GM23338 (cell line): ENCODE measurements around the gene AQP6. TPM values are rescaled to one million over a fixed set of nuclear protein-coding genes. Genes with fewer than 3 reads are reported as not detected.

Experiments used
- ATAC-seq: fragments of 200-7000 bp; cut with Tn5 transposase; 3 replicates; pipeline ENCODE4 v1.9.1; 2020
- DNase-seq: peaks from one replicate; pipeline ENCODE4 v3.0.0-alpha.2; 2015; ENCODE audit warnings: low spot score
- H2AFZ ChIP-seq: fragments of 200-600 bp; sonication (generic); 2 replicates; pipeline ENCODE4 v1.8.0; 2016; ENCODE audit warnings: antibody characterized with exemption, mild to moderate bottlenecking, moderate library complexity
- H3F3A ChIP-seq: fragments of 200-600 bp; sonication (generic); replicated peaks from 2 replicates; pipeline ENCODE4 v1.8.0; 2017; ENCODE audit warnings: antibody characterized with exemption, mixed run types, low read depth
- H3K27ac ChIP-seq: fragments of 200-600 bp; sonication (generic); 2 replicates; pipeline ENCODE4 v1.6.1; 2016; ENCODE audit warnings: low read depth
- H3K27me3 ChIP-seq: fragments of 200-600 bp; sonication (generic); 2 replicates; pipeline ENCODE4 v1.8.0; 2016; ENCODE audit warnings: mild to moderate bottlenecking, mixed run types, moderate library complexity; ENCODE audit not compliant: insufficient read depth
- H3K36me3 ChIP-seq: fragments of 200-600 bp; sonication (generic); 2 replicates; pipeline ENCODE4 v1.8.0; 2016; ENCODE audit warnings: mild to moderate bottlenecking; ENCODE audit not compliant: insufficient read depth
- H3K4me1 ChIP-seq: fragments of 200-600 bp; sonication (generic); 2 replicates; pipeline ENCODE4 v1.8.0; 2016; ENCODE audit warnings: mild to moderate bottlenecking, moderate library complexity; ENCODE audit not compliant: insufficient read depth
- H3K4me2 ChIP-seq: fragments of 200-600 bp; sonication (generic); 2 replicates; pipeline ENCODE4 v1.7.1; 2017; ENCODE audit warnings: mixed run types
- H3K4me3 ChIP-seq: fragments of 200-600 bp; sonication (generic); 2 replicates; pipeline ENCODE4 v1.6.1; 2016; ENCODE audit warnings: mixed run types
- H3K79me2 ChIP-seq: fragments of 200-600 bp; sonication (generic); replicated peaks from 2 replicates; pipeline ENCODE4 v1.8.0; 2017; ENCODE audit warnings: mild to moderate bottlenecking; ENCODE audit not compliant: insufficient read depth
- H3K9me2 ChIP-seq: fragments of 200-600 bp; sonication (generic); 2 replicates; pipeline ENCODE4 v1.8.0; 2017; ENCODE audit not compliant: insufficient read depth
- H4K20me1 ChIP-seq: fragments of 200-600 bp; sonication (generic); replicated peaks from 2 replicates; pipeline ENCODE4 v1.8.0; 2017; ENCODE audit warnings: mild to moderate bottlenecking; ENCODE audit not compliant: insufficient read depth
- H3K27ac Mint-ChIP-seq: 2 replicates; pipeline ENCODE4 v1.8.0; 2020; ENCODE audit warnings: inconsistent platforms, mild to moderate bottlenecking, moderate library complexity, mixed read lengths
- H3K27me3 Mint-ChIP-seq: 3 replicates; pipeline ENCODE4 v1.8.0; 2022; ENCODE audit warnings: low read depth, mild to moderate bottlenecking, moderate library complexity, mixed read lengths, inconsistent platforms; ENCODE audit not compliant: insufficient read depth, poor library complexity
- H3K36me3 Mint-ChIP-seq: 3 replicates; pipeline ENCODE4 v1.8.0; 2021; ENCODE audit warnings: low read depth, mild to moderate bottlenecking, inconsistent platforms, moderate library complexity, mixed read lengths
- H3K4me1 Mint-ChIP-seq: 3 replicates; pipeline ENCODE4 v1.8.0; 2020; ENCODE audit warnings: mild to moderate bottlenecking, inconsistent platforms, mixed read lengths
- H3K4me3 Mint-ChIP-seq: 3 replicates; pipeline ENCODE4 v1.8.0; 2021; ENCODE audit warnings: moderate library complexity, mild to moderate bottlenecking, inconsistent platforms, mixed read lengths
- H3K9me3 Mint-ChIP-seq: 3 replicates; pipeline ENCODE4 v1.8.0; 2020; ENCODE audit warnings: moderate library complexity, mild to moderate bottlenecking, inconsistent platforms, mixed read lengths
- CREB1 ChIP-seq: fragments of 250-450 bp; sonication (Bioruptor Pico); IDR thresholded peaks from 2 replicates; pipeline ENCODE4 v1.5.0; 2020; ENCODE audit warnings: low read depth, mild to moderate bottlenecking, moderate library complexity
- EZH2 ChIP-seq: fragments of 200-600 bp; sonication (generic); IDR thresholded peaks from one replicate; pipeline ENCODE4 v1.8.0; 2017; ENCODE audit warnings: antibody characterized with exemption, mild to moderate bottlenecking, low read depth; ENCODE audit not compliant: unreplicated experiment
- EZH2phosphoT487 ChIP-seq: fragments of 200-600 bp; sonication (generic); IDR thresholded peaks from one replicate; pipeline ENCODE4 v1.8.1; 2018; ENCODE audit warnings: antibody characterized with exemption; ENCODE audit not compliant: unreplicated experiment
- JUNB ChIP-seq: IDR thresholded peaks from one replicate; pipeline ENCODE4 v1.6.1; 2016; ENCODE audit warnings: antibody characterized with exemption; ENCODE audit not compliant: unreplicated experiment
- NANOG ChIP-seq: IDR thresholded peaks from 2 replicates; pipeline ENCODE4 v1.6.1; 2016; ENCODE audit warnings: antibody characterized with exemption, borderline replicate concordance
- POLR2AphosphoS5 ChIP-seq: IDR thresholded peaks from 2 replicates; pipeline ENCODE4 v1.6.1; 2016; ENCODE audit warnings: antibody characterized with exemption, low read depth
- STAT1 ChIP-seq: IDR thresholded peaks from one replicate; pipeline ENCODE4 v1.6.1; 2016; ENCODE audit warnings: antibody characterized with exemption; ENCODE audit not compliant: unreplicated experiment
- ZNF114 ChIP-seq: fragments of 250-450 bp; sonication (Bioruptor Pico); IDR thresholded peaks from 2 replicates; pipeline ENCODE4 v1.5.0; 2020; ENCODE audit warnings: mild to moderate bottlenecking, moderate library complexity
- ZNF331 ChIP-seq: fragments of 250-450 bp; sonication (Bioruptor Pico); IDR thresholded peaks from 2 replicates; pipeline ENCODE4 v1.5.0; 2020; ENCODE audit warnings: low read depth, mild to moderate bottlenecking, moderate library complexity
- polyA plus RNA-seq: library from polyadenylated mRNA; unstranded; fragments of >200 nt; fragmentation: Nextera tagmentation; extraction: Ambion mirVana; gene quantifications from 2 replicates; pipeline ENCODE4 v1.2.1, GENCODE V29; 2016
- total RNA-seq: library from RNA; depleted of rRNA; stranded (reverse); fragments of >200 nt; shearing (Covaris generic); gene quantifications from 2 replicates; pipeline ENCODE4 v1.2.3, GENCODE V29; 2014
- TF ChIP-seq, protein P1 (sequence below): IDR thresholded peaks from one replicate; pipeline ENCODE4 v1.6.1; 2018; ENCODE audit warnings: antibody characterized with exemption; ENCODE audit not compliant: unreplicated experiment
- TF ChIP-seq, protein P2 (sequence below), 2 experiments: fragments of 200-600 bp in 1 of 2; sonication (generic) in 1 of 2; conservative IDR thresholded peaks; 2 replicates each; pipeline versions ENCODE4 v1.5.1 to v1.6.1; 2016 to 2017; ENCODE audit warnings: antibody characterized with exemption in 2 of 2, low read depth in 2 of 2, mild to moderate bottlenecking in 2 of 2, moderate library complexity in 1 of 2
- TF ChIP-seq, protein P3 (sequence below): IDR thresholded peaks from 2 replicates; pipeline ENCODE4 v1.6.1; 2016; ENCODE audit warnings: antibody characterized with exemption
- TF ChIP-seq, protein P4 (sequence below): fragments of 250-450 bp; sonication (Bioruptor Pico); IDR thresholded peaks from 2 replicates; pipeline ENCODE4 v1.5.0; 2020; ENCODE audit warnings: mild to moderate bottlenecking, moderate library complexity

AQP6 gene
- total and polyA plus RNA-seq, 2 experiments from 2014 or later = 0.08 TPM; not detected in 1

DNA sequence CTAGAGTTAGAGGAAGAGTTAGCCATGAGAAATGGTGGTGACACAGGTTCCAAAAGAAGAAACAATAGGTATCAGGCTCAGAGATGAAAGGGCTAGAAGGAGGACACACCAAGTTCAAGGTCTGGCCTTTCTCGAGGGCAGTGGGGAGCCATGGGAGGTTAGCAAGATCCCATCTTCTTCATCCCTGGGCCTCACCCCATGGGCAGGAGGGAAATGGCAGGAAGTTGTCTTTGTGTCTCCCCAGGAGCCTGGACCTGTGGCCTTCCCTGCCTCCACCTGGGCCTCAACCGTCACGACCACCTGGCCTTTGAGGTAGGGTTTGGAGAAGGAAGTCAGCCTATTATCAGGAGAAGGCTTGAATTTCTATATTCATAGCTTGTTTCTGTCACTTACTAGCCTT is 28.0 kb upstream of the AQP6 start:
- Mint-ChIP-seq H3K27me3 (peaks cover 14% of the 10 kb centered on the region), H3K4me3 (no peak overlapping the region), H3K9me3 (no peaks in the 10 kb centered on the region), H3K36me3 (no peaks in the 10 kb centered on the region), H3K4me1 (peaks cover 41% of the 10 kb centered on the region), H3K27ac (no peak overlapping the region)
- no peaks in the 10 kb centered on the region for H3K9me2 ChIP-seq
- H3K4me3 ChIP-seq = no peak overlapping the region
- ATAC-seq (no peak), DNase-seq (no peak)
- no peaks in the 10 kb centered on the region for H3K79me2 ChIP-seq
- H3K4me1 ChIP-seq = peaks cover 26% of the 10 kb centered on the region
- no peak overlapping the region for H3K27ac ChIP-seq
- H3K4me2 ChIP-seq = no peak overlapping the region
- H4K20me1 ChIP-seq = no peaks in the 10 kb centered on the region
- no peaks in the 10 kb centered on the region for H3K36me3 ChIP-seq
- H3K27me3 ChIP-seq = no peaks in the 10 kb centered on the region
- no peaks in the 10 kb centered on the region for H3F3A ChIP-seq
- no peak overlapping the region for H2AFZ ChIP-seq
- no peak for TF ChIP-seq JUNB
- no peak for TF ChIP-seq CREB1 (CRISPR knock-in tag)
- no peak for TF ChIP-seq ZNF331 (CRISPR knock-in tag)
- TF ChIP-seq, protein P1, sequence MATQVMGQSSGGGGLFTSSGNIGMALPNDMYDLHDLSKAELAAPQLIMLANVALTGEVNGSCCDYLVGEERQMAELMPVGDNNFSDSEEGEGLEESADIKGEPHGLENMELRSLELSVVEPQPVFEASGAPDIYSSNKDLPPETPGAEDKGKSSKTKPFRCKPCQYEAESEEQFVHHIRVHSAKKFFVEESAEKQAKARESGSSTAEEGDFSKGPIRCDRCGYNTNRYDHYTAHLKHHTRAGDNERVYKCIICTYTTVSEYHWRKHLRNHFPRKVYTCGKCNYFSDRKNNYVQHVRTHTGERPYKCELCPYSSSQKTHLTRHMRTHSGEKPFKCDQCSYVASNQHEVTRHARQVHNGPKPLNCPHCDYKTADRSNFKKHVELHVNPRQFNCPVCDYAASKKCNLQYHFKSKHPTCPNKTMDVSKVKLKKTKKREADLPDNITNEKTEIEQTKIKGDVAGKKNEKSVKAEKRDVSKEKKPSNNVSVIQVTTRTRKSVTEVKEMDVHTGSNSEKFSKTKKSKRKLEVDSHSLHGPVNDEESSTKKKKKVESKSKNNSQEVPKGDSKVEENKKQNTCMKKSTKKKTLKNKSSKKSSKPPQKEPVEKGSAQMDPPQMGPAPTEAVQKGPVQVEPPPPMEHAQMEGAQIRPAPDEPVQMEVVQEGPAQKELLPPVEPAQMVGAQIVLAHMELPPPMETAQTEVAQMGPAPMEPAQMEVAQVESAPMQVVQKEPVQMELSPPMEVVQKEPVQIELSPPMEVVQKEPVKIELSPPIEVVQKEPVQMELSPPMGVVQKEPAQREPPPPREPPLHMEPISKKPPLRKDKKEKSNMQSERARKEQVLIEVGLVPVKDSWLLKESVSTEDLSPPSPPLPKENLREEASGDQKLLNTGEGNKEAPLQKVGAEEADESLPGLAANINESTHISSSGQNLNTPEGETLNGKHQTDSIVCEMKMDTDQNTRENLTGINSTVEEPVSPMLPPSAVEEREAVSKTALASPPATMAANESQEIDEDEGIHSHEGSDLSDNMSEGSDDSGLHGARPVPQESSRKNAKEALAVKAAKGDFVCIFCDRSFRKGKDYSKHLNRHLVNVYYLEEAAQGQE = no peak
- TF ChIP-seq, protein P2, sequence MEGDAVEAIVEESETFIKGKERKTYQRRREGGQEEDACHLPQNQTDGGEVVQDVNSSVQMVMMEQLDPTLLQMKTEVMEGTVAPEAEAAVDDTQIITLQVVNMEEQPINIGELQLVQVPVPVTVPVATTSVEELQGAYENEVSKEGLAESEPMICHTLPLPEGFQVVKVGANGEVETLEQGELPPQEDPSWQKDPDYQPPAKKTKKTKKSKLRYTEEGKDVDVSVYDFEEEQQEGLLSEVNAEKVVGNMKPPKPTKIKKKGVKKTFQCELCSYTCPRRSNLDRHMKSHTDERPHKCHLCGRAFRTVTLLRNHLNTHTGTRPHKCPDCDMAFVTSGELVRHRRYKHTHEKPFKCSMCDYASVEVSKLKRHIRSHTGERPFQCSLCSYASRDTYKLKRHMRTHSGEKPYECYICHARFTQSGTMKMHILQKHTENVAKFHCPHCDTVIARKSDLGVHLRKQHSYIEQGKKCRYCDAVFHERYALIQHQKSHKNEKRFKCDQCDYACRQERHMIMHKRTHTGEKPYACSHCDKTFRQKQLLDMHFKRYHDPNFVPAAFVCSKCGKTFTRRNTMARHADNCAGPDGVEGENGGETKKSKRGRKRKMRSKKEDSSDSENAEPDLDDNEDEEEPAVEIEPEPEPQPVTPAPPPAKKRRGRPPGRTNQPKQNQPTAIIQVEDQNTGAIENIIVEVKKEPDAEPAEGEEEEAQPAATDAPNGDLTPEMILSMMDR (conservative IDR thresholded peaks at IDR 0.05; ENCODE audit: low read depth in 2 of 2) = no peak
- TF ChIP-seq, protein P3, sequence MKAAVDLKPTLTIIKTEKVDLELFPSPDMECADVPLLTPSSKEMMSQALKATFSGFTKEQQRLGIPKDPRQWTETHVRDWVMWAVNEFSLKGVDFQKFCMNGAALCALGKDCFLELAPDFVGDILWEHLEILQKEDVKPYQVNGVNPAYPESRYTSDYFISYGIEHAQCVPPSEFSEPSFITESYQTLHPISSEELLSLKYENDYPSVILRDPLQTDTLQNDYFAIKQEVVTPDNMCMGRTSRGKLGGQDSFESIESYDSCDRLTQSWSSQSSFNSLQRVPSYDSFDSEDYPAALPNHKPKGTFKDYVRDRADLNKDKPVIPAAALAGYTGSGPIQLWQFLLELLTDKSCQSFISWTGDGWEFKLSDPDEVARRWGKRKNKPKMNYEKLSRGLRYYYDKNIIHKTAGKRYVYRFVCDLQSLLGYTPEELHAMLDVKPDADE = no peak
- TF ChIP-seq POLR2AphosphoS5 = no peak
- TF ChIP-seq, protein P4, sequence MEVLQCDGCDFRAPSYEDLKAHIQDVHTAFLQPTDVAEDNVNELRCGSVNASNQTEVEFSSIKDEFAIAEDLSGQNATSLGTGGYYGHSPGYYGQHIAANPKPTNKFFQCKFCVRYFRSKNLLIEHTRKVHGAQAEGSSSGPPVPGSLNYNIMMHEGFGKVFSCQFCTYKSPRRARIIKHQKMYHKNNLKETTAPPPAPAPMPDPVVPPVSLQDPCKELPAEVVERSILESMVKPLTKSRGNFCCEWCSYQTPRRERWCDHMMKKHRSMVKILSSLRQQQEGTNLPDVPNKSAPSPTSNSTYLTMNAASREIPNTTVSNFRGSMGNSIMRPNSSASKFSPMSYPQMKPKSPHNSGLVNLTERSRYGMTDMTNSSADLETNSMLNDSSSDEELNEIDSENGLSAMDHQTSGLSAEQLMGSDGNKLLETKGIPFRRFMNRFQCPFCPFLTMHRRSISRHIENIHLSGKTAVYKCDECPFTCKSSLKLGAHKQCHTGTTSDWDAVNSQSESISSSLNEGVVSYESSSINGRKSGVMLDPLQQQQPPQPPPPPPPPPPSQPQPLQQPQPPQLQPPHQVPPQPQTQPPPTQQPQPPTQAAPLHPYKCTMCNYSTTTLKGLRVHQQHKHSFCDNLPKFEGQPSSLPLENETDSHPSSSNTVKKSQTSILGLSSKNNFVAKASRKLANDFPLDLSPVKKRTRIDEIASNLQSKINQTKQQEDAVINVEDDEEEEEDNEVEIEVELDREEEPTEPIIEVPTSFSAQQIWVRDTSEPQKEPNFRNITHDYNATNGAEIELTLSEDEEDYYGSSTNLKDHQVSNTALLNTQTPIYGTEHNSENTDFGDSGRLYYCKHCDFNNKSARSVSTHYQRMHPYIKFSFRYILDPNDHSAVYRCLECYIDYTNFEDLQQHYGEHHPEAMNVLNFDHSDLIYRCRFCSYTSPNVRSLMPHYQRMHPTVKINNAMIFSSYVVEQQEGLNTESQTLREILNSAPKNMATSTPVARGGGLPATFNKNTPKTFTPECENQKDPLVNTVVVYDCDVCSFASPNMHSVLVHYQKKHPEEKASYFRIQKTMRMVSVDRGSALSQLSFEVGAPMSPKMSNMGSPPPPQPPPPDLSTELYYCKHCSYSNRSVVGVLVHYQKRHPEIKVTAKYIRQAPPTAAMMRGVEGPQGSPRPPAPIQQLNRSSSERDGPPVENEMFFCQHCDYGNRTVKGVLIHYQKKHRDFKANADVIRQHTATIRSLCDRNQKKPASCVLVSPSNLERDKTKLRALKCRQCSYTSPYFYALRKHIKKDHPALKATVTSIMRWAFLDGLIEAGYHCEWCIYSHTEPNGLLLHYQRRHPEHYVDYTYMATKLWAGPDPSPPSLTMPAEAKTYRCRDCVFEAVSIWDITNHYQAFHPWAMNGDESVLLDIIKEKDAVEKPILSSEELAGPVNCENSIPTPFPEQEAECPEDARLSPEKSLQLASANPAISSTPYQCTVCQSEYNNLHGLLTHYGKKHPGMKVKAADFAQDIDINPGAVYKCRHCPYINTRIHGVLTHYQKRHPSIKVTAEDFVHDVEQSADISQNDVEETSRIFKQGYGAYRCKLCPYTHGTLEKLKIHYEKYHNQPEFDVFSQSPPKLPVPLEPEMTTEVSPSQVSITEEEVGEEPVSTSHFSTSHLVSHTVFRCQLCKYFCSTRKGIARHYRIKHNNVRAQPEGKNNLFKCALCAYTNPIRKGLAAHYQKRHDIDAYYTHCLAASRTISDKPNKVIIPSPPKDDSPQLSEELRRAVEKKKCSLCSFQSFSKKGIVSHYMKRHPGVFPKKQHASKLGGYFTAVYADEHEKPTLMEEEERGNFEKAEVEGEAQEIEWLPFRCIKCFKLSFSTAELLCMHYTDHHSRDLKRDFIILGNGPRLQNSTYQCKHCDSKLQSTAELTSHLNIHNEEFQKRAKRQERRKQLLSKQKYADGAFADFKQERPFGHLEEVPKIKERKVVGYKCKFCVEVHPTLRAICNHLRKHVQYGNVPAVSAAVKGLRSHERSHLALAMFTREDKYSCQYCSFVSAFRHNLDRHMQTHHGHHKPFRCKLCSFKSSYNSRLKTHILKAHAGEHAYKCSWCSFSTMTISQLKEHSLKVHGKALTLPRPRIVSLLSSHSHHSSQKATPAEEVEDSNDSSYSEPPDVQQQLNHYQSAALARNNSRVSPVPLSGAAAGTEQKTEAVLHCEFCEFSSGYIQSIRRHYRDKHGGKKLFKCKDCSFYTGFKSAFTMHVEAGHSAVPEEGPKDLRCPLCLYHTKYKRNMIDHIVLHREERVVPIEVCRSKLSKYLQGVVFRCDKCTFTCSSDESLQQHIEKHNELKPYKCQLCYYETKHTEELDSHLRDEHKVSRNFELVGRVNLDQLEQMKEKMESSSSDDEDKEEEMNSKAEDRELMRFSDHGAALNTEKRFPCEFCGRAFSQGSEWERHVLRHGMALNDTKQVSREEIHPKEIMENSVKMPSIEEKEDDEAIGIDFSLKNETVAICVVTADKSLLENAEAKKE (CRISPR knock-in tag) = no peak
- no peak for TF ChIP-seq EZH2phosphoT487
- TF ChIP-seq ZNF114 (CRISPR knock-in tag) = no peak
- TF ChIP-seq STAT1 = no peak
- TF ChIP-seq EZH2 = no peak
- TF ChIP-seq NANOG = no peak
